Neural progenitor cell (in vitro differentiated cells): ENCODE data around the gene TIMM23. TPM values are rescaled to one million over a fixed set of nuclear protein-coding genes. Genes with fewer than 3 reads are reported as not detected.

Source experiments
- DNase-seq: peaks from one replicate; pipeline ENCODE4 v3.0.0-alpha.2; 2016; ENCODE audit warnings: low spot score
- H2AFZ ChIP-seq: fragments of 200-600 bp; sonication (generic); replicated peaks from 2 replicates; pipeline ENCODE4 v1.6.1; 2016; ENCODE audit warnings: antibody characterized with exemption
- H3F3A ChIP-seq: fragments of 200-600 bp; sonication (generic); 2 replicates; pipeline ENCODE4 v1.6.1; 2016; ENCODE audit warnings: antibody characterized with exemption, low read depth
- H3K27ac ChIP-seq: fragments of 200-600 bp; sonication (generic); 2 replicates; pipeline ENCODE4 v1.5.1; 2016; ENCODE audit warnings: mild to moderate bottlenecking
- H3K27me3 ChIP-seq: fragments of 200-600 bp; sonication (generic); 2 replicates; pipeline ENCODE4 v1.6.1; 2016; ENCODE audit warnings: mild to moderate bottlenecking, moderate library complexity
- H3K36me3 ChIP-seq: fragments of 200-600 bp; sonication (generic); 2 replicates; pipeline ENCODE4 v1.5.1; 2016
- H3K4me1 ChIP-seq: fragments of 200-600 bp; sonication (generic); 2 replicates; pipeline ENCODE4 v1.6.1; 2016; ENCODE audit warnings: mixed run types
- H3K4me2 ChIP-seq: fragments of 200-600 bp; sonication (generic); 2 replicates; pipeline ENCODE4 v1.6.1; 2016
- H3K4me3 ChIP-seq: fragments of 200-600 bp; sonication (generic); 2 replicates; pipeline ENCODE4 v1.5.1; 2016
- H3K79me2 ChIP-seq: fragments of 200-600 bp; sonication (generic); 2 replicates; pipeline ENCODE4 v1.6.1; 2016; ENCODE audit warnings: low read depth
- H3K9ac ChIP-seq: fragments of 200-600 bp; sonication (generic); 2 replicates; pipeline ENCODE4 v1.6.1; 2016
- H3K9me3 ChIP-seq: fragments of 200-600 bp; sonication (generic); 2 replicates; pipeline ENCODE4 v1.5.1; 2016; ENCODE audit warnings: low read depth
- H4K20me1 ChIP-seq: fragments of 200-600 bp; sonication (generic); 2 replicates; pipeline ENCODE4 v1.6.1; 2016; ENCODE audit warnings: low read depth
- H3K27ac Mint-ChIP-seq: 3 replicates; pipeline ENCODE4 v1.8.0; 2021; ENCODE audit warnings: mixed read lengths
- H3K27me3 Mint-ChIP-seq: 2 replicates; pipeline ENCODE4 v1.8.0; 2022; ENCODE audit warnings: low read depth, mild to moderate bottlenecking, inconsistent platforms, moderate library complexity, mixed read lengths; ENCODE audit not compliant: insufficient read depth
- H3K36me3 Mint-ChIP-seq: 3 replicates; pipeline ENCODE4 v1.8.0; 2021; ENCODE audit warnings: mixed read lengths
- H3K4me1 Mint-ChIP-seq: 3 replicates; pipeline ENCODE4 v1.8.0; 2021; ENCODE audit warnings: mixed read lengths
- H3K4me3 Mint-ChIP-seq: 3 replicates; pipeline ENCODE4 v1.8.0; 2021; ENCODE audit warnings: mild to moderate bottlenecking, moderate library complexity, mixed read lengths
- H3K9me3 Mint-ChIP-seq: 3 replicates; pipeline ENCODE4 v1.8.0; 2020; ENCODE audit warnings: mixed read lengths
- CTCF ChIP-seq: fragments of 200-600 bp; sonication (generic); IDR thresholded peaks from 2 replicates; pipeline ENCODE4 v1.5.1; 2017; ENCODE audit warnings: antibody characterized with exemption, mild to moderate bottlenecking
- EZH2 ChIP-seq: fragments of 200-600 bp; sonication (generic); IDR thresholded peaks from 2 replicates; pipeline ENCODE4 v1.6.1; 2017; ENCODE audit warnings: antibody characterized with exemption, mild to moderate bottlenecking, moderate library complexity
- EZH2phosphoT487 ChIP-seq: fragments of 200-600 bp; sonication (generic); IDR thresholded peaks from 2 replicates; pipeline ENCODE4 v1.6.1; 2017; ENCODE audit warnings: antibody characterized with exemption
- total RNA-seq: library from RNA; depleted of rRNA; stranded (reverse); fragments of >200 nt; gene quantifications from 2 replicates; pipeline ENCODE4 v1.2.3, GENCODE V29; 2015; ENCODE audit warnings: low replicate concordance

Gene TIMM23
- total RNA-seq, 1 donor from 2014 or later: 85.4 TPM

GRCh38 chr10:46014683-46015405 lies 42.6 kb downstream of the TIMM23 start:
- Histone ChIP-seq H3K9ac (no peak overlapping the region), H3K27me3 (no peaks in the 10 kb centered on the region), H3K9me3 (no peaks in the 10 kb centered on the region), H4K20me1 (peaks cover 7% of the 10 kb centered on the region), H2AFZ (no peak overlapping the region), H3K4me3 (no peak overlapping the region), H3K79me2 (peaks cover 26% of the 10 kb centered on the region), H3K36me3 (peaks cover 4% of the 10 kb centered on the region), H3K4me1 (no peaks in the 10 kb centered on the region), H3F3A (peaks cover 3% of the 10 kb centered on the region), H3K27ac (no peak overlapping the region), H3K4me2 (no peak overlapping the region)
- H3K4me3 Mint-ChIP-seq: no peak overlapping the region
- no peak for DNase-seq
- H3K27ac Mint-ChIP-seq: no peak overlapping the region
- TF ChIP-seq EZH2 (no peak), CTCF (no peak), EZH2phosphoT487 (no peak)
- H3K9me3 Mint-ChIP-seq: no peaks in the 10 kb centered on the region
- H3K36me3 Mint-ChIP-seq: peaks cover 24% of the 10 kb centered on the region
- H3K4me1 Mint-ChIP-seq: peaks cover 2% of the 10 kb centered on the region
- peaks cover 2% of the 10 kb centered on the region for H3K27me3 Mint-ChIP-seq

DNA sequence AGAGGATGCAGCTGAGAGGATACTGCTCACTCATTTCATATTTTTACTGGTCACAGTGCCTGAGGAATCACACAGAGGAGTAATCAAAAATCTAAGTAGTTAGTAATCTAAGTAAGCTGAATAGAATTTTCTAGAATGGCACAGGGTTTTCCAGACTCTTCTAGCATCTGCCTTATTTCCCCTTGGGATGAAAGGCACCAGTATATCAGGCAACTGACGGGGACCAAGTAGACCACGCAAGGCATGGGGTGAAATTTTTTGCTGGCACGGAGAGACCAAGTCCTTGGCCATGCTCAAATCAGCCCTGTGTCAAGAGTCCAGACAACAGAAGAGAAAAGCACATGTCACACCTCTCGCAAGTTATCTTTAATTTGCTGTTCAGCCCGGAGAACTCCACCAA lies 43.9 kb downstream of the TIMM23 start:
- H2AFZ ChIP-seq: no peak overlapping the region
- no peaks in the 10 kb centered on the region for H3K9me3 ChIP-seq
- H3K36me3 ChIP-seq: peaks cover 4% of the 10 kb centered on the region
- peaks cover 3% of the 10 kb centered on the region for H3F3A ChIP-seq
- no peak for DNase-seq
- Mint-ChIP-seq H3K27me3 (no peaks in the 10 kb centered on the region), H3K9me3 (no peaks in the 10 kb centered on the region), H3K36me3 (peaks cover 14% of the 10 kb centered on the region), H3K4me1 (peaks cover 2% of the 10 kb centered on the region), H3K27ac (no peak overlapping the region), H3K4me3 (no peak overlapping the region)
- no peaks in the 10 kb centered on the region for H3K27me3 ChIP-seq
- TF ChIP-seq CTCF (no peak), EZH2phosphoT487 (no peak), EZH2 (no peak)
- H4K20me1 ChIP-seq: peaks cover 14% of the 10 kb centered on the region
- peaks cover 40% of the 10 kb centered on the region for H3K79me2 ChIP-seq
- no peak overlapping the region for H3K9ac ChIP-seq
- H3K4me2 ChIP-seq: no peak overlapping the region
- no peaks in the 10 kb centered on the region for H3K4me1 ChIP-seq
- no peak overlapping the region for H3K27ac ChIP-seq
- no peak overlapping the region for H3K4me3 ChIP-seq

GRCh38 chr10:46016811-46017210 lies 44.5 kb downstream of the TIMM23 start:
- H3K9me3 Mint-ChIP-seq: no peaks in the 10 kb centered on the region
- H3K4me1 ChIP-seq: no peaks in the 10 kb centered on the region
- peaks cover 3% of the 10 kb centered on the region for H3F3A ChIP-seq
- no peak overlapping the region for H3K9ac ChIP-seq
- peaks cover 20% of the 10 kb centered on the region for H4K20me1 ChIP-seq
- no peak overlapping the region for H3K4me3 ChIP-seq
- H3K27ac ChIP-seq: no peak overlapping the region
- no peak overlapping the region for H3K4me2 ChIP-seq
- no peak overlapping the region for H3K4me3 Mint-ChIP-seq
- H3K4me1 Mint-ChIP-seq: peaks cover 2% of the 10 kb centered on the region
- no peaks in the 10 kb centered on the region for H3K9me3 ChIP-seq
- H3K79me2 ChIP-seq: peaks cover 46% of the 10 kb centered on the region
- peaks cover 14% of the 10 kb centered on the region for H3K36me3 Mint-ChIP-seq
- H3K27ac Mint-ChIP-seq: no peak overlapping the region
- H3K36me3 ChIP-seq: peaks cover 4% of the 10 kb centered on the region
- H2AFZ ChIP-seq: no peak overlapping the region
- H3K27me3 ChIP-seq: no peaks in the 10 kb centered on the region
- no peak for DNase-seq
- no peaks in the 10 kb centered on the region for H3K27me3 Mint-ChIP-seq
- TF ChIP-seq EZH2 (no peak), CTCF (no peak), EZH2phosphoT487 (no peak)
